PC-3 (cell line): ENCODE results near the gene IGDCC3. TPM values are rescaled to one million over a fixed set of nuclear protein-coding genes. Genes with fewer than 3 reads are reported as not detected.

Experiments
- ATAC-seq: fragments of 200-7000 bp; cut with Tn5 transposase; 2 replicates; pipeline ENCODE4 v1.9.1; 2020; ENCODE audit warnings: mild to moderate bottlenecking, moderate library complexity
- BruUV-seq: library from RNA; stranded (reverse); fragments of 400-500 nt; replicated peaks from 2 replicates; lab custom pipeline; 2021; lab: Mats Ljungman, UMichigan
- CTCF ChIA-PET: fragments of 300-600 bp; sonication (Branson Sonifier 250); formaldehyde crosslinking; loops from one replicate; lab custom pipeline; 2022; ENCODE audit warnings: antibody characterized with exemption; lab: Charles Lee
- POLR2A ChIA-PET: fragments of 300-600 bp; sonication (Branson Sonifier 250); formaldehyde crosslinking; loops from one replicate; lab custom pipeline; 2022; ENCODE audit warnings: antibody characterized with exemption; ENCODE audit not compliant: unreplicated experiment; lab: Charles Lee
- DNase-seq: peaks from one replicate; pipeline ENCODE4 v3.0.0-alpha.2; 2015
- H2AFZ ChIP-seq: fragments of 300-600 bp; sonication (generic); 2 replicates; pipeline ENCODE4 v1.6.0; 2016; ENCODE audit warnings: antibody characterized with exemption, low read length
- H3F3A ChIP-seq: fragments of 300-600 bp; sonication (generic); one replicate; pipeline ENCODE4 v1.6.0; 2017; ENCODE audit warnings: antibody characterized with exemption, low read length, control low read depth, mild to moderate bottlenecking; ENCODE audit not compliant: unreplicated experiment
- H3K27ac ChIP-seq: fragments of 300-600 bp; sonication (generic); 2 replicates; pipeline ENCODE4 v1.5.1; 2016; ENCODE audit warnings: mild to moderate bottlenecking, low read length
- H3K27me3 ChIP-seq: fragments of 300-600 bp; sonication (generic); 2 replicates; pipeline ENCODE4 v1.6.1; 2016; ENCODE audit warnings: low read length, mixed read lengths
- H3K36me3 ChIP-seq: fragments of 300-600 bp; sonication (generic); 2 replicates; pipeline ENCODE4 v1.6.1; 2016; ENCODE audit warnings: low read depth, mixed run types, low read length, mixed read lengths
- H3K4me1 ChIP-seq: fragments of 300-600 bp; sonication (generic); 2 replicates; pipeline ENCODE4 v1.5.1; 2016; ENCODE audit warnings: low read length; ENCODE audit not compliant: insufficient read depth
- H3K4me2 ChIP-seq: fragments of 300-600 bp; sonication (generic); 2 replicates; pipeline ENCODE4 v1.6.0; 2016; ENCODE audit warnings: low read length
- H3K4me3 ChIP-seq: fragments of 300-600 bp; sonication (generic); 2 replicates; pipeline ENCODE4 v1.5.1; 2016; ENCODE audit warnings: mild to moderate bottlenecking, low read length, mixed read lengths
- H3K79me2 ChIP-seq: fragments of 300-600 bp; sonication (generic); 2 replicates; pipeline ENCODE4 v1.6.1; 2017; ENCODE audit warnings: low read length, mixed read lengths
- H3K9ac ChIP-seq: fragments of 300-600 bp; sonication (generic); 2 replicates; pipeline ENCODE4 v1.6.0; 2016; ENCODE audit warnings: mild to moderate bottlenecking, low read length
- H3K9me2 ChIP-seq: fragments of 300-600 bp; sonication (generic); replicated peaks from 2 replicates; pipeline ENCODE4 v1.6.1; 2016; ENCODE audit warnings: mixed run types, low read length, mixed read lengths
- H3K9me3 ChIP-seq: fragments of 300-600 bp; sonication (generic); 2 replicates; pipeline ENCODE4 v1.6.1; 2016; ENCODE audit warnings: low read length, mixed read lengths
- H4K20me1 ChIP-seq: fragments of 300-600 bp; sonication (generic); 2 replicates; pipeline ENCODE4 v1.6.1; 2016; ENCODE audit warnings: low read length, mixed read lengths
- CTCF ChIP-seq: fragments of 300-600 bp; sonication (generic); conservative IDR thresholded peaks from 2 replicates; pipeline ENCODE4 v1.5.1; 2017; ENCODE audit warnings: antibody characterized with exemption, low read depth, mild to moderate bottlenecking, low read length
- EZH2 ChIP-seq: fragments of 300-600 bp; sonication (generic); IDR thresholded peaks from one replicate; pipeline ENCODE4 v1.6.1; 2017; ENCODE audit warnings: antibody characterized with exemption, mild to moderate bottlenecking, low read length; ENCODE audit not compliant: unreplicated experiment
- EZH2phosphoT487 ChIP-seq: fragments of 300-600 bp; sonication (generic); IDR thresholded peaks from 2 replicates; pipeline ENCODE4 v1.6.1; 2018; ENCODE audit warnings: mild to moderate bottlenecking, antibody characterized with exemption, low read length, borderline replicate concordance
- intact Hi-C: fragments of 100-400 bp; cut with micrococcal nuclease; formaldehyde crosslinking; loops from 2 replicates; pipeline ENCODE4 v1.9.0; 2023
- total RNA-seq: library from RNA; depleted of rRNA; stranded (reverse); fragments of >200 nt; gene quantifications from 2 replicates; pipeline ENCODE4 v1.2.3, GENCODE V29; 2014

The IGDCC3 gene
- total RNA-seq, 1 experiment from 2014 or later = not detected

GRCh38 chr15:65394280-65394789 lies 16.5 kb upstream of the IGDCC3 start:
- Histone ChIP-seq H3K9me2 (no peaks in the 10 kb centered on the region), H3K27me3 (no peaks in the 10 kb centered on the region), H3K4me2 (no peak overlapping the region), H3K79me2 (no peaks in the 10 kb centered on the region), H3K36me3 (no peaks in the 10 kb centered on the region), H2AFZ (no peak overlapping the region), H4K20me1 (no peaks in the 10 kb centered on the region), H3K4me1 (no peaks in the 10 kb centered on the region), H3K27ac (no peak overlapping the region), H3K9ac (no peak overlapping the region), H3K4me3 (no peak overlapping the region), H3F3A (no peaks in the 10 kb centered on the region), H3K9me3 (no peaks in the 10 kb centered on the region)
- TF ChIP-seq CTCF = no peak
- BruUV-seq = no TSS peak
- ATAC-seq (no peak), DNase-seq (no peak)
- CTCF ChIA-PET = no interaction called here
- intact Hi-C loops = no loop called here
- POLR2A ChIA-PET = no interaction called here

GRCh38 chr15:65393557-65393956 lies 15.8 kb upstream of the IGDCC3 start:
- ChIA-PET POLR2A (no interaction called here), CTCF (no interaction called here)
- TF ChIP-seq EZH2phosphoT487 (no peak), EZH2 (no peak), CTCF (no peak)
- intact Hi-C loops = no loop called here
- no peak overlapping the region for H3K4me3 ChIP-seq
- H3F3A ChIP-seq = no peaks in the 10 kb centered on the region
- no peaks in the 10 kb centered on the region for H3K27me3 ChIP-seq
- no TSS peak for BruUV-seq
- H3K4me2 ChIP-seq = no peak overlapping the region
- H3K4me1 ChIP-seq = no peaks in the 10 kb centered on the region
- H3K9me3 ChIP-seq = no peaks in the 10 kb centered on the region
- DNase-seq (no peak), ATAC-seq (no peak)
- H3K9me2 ChIP-seq = no peaks in the 10 kb centered on the region
- no peak overlapping the region for H3K9ac ChIP-seq
- no peak overlapping the region for H2AFZ ChIP-seq
- no peaks in the 10 kb centered on the region for H4K20me1 ChIP-seq
- no peaks in the 10 kb centered on the region for H3K36me3 ChIP-seq
- no peak overlapping the region for H3K27ac ChIP-seq
- H3K79me2 ChIP-seq = no peaks in the 10 kb centered on the region

GRCh38 chr15:65393091-65393490 lies 15.3 kb upstream of the IGDCC3 start:
- no peaks in the 10 kb centered on the region for H4K20me1 ChIP-seq
- no peaks in the 10 kb centered on the region for H3K4me1 ChIP-seq
- H3K79me2 ChIP-seq = no peaks in the 10 kb centered on the region
- H3F3A ChIP-seq = no peaks in the 10 kb centered on the region
- no peak for DNase-seq
- CTCF ChIA-PET = no interaction called here
- POLR2A ChIA-PET = no interaction called here
- BruUV-seq = no TSS peak
- no peaks in the 10 kb centered on the region for H3K27me3 ChIP-seq
- H3K9ac ChIP-seq = no peak overlapping the region
- no peak for ATAC-seq
- no peak overlapping the region for H3K27ac ChIP-seq
- H2AFZ ChIP-seq = no peak overlapping the region
- intact Hi-C loops = no loop called here
- no peaks in the 10 kb centered on the region for H3K9me2 ChIP-seq
- no peak for TF ChIP-seq CTCF
- TF ChIP-seq EZH2 = no peak
- no peak for TF ChIP-seq EZH2phosphoT487
- H3K4me3 ChIP-seq = no peak overlapping the region
- no peaks in the 10 kb centered on the region for H3K9me3 ChIP-seq
- no peak overlapping the region for H3K4me2 ChIP-seq
- H3K36me3 ChIP-seq = no peaks in the 10 kb centered on the region
